PFSK-1 (cell line): ENCODE measurements around the gene ST6GALNAC3.

ENCODE experiments used
- REST ChIP-seq, 2 experiments: IDR thresholded peaks; 2 replicates each; pipeline versions ENCODE4 v1.6.1 to v1.8.0; 2011 to 2012; ENCODE audit warnings: low read depth in 2 of 2, low read length in 2 of 2, control low read depth in 1 of 2, inconsistent platforms in 1 of 2, mild to moderate bottlenecking in 1 of 2, moderate library complexity in 1 of 2; ENCODE audit not compliant: insufficient read depth in 1 of 2
- SIN3A ChIP-seq: IDR thresholded peaks from 2 replicates; pipeline ENCODE4 v1.6.1; 2012; ENCODE audit warnings: mild to moderate bottlenecking, low read length, moderate library complexity, borderline replicate concordance; ENCODE audit not compliant: insufficient read depth
- TAF1 ChIP-seq: IDR thresholded peaks from 2 replicates; pipeline ENCODE4 v1.6.1; 2012; ENCODE audit warnings: low read length, control low read depth, borderline replicate concordance; ENCODE audit not compliant: insufficient read depth

DNA sequence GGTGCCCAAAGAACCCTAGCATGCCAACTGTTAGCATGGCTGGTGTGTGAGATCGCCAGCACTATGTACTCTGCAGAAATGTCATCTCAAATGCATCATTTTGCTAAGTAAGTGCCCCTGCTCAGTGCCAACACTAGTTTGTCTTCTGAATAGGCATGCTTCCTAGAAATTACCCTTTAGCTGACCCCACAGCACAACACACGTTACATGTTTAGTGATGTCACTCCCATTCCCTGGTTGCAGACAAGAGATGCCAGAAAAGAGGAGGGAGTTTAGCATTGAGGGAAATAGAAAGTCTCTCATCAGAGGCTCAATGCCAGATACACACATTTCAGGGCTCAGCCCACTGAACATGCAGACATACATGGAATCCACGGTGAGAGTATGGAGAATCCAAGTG is 9.3 kb upstream of the ST6GALNAC3 start:
- TF ChIP-seq SIN3A = no peak
- TF ChIP-seq REST (IDR thresholded peaks at IDR 0.05; ENCODE audit: insufficient read depth in 1 of 2, low read depth in 2 of 2, low read length in 2 of 2) = no peak
- no peak for TF ChIP-seq TAF1
